BLaER1 treated with 17β-estradiol and CSF1 and Interleukin-3, amounts not matched to agents 10 nM and 100 nM (cell line): Measurements from ENCODE around the gene IL1R1.
"Not testable (repeated sequence)": the region's sequence is repeated elsewhere in the genome, so short reads cannot be mapped to it uniquely, and the experiment has no call there.

Experiments used
- H3K27ac ChIP-seq, 11 experiments: shearing (Covaris generic); formaldehyde crosslinking; 2 replicates each; pipeline ENCODE4 v1.8.1; 2022
- H3K27me3 ChIP-seq, 11 experiments: shearing (Covaris generic); formaldehyde crosslinking; 2 replicates each; pipeline ENCODE4 v1.8.1; 2022
- H3K36me3 ChIP-seq, 11 experiments: shearing (Covaris generic); formaldehyde crosslinking; 2 replicates each; pipeline ENCODE4 v1.8.1; 2022
- H3K4me1 ChIP-seq, 10 experiments: shearing (Covaris generic); formaldehyde crosslinking; 2 replicates each; pipeline ENCODE4 v1.8.1; 2022
- H3K4me2 ChIP-seq, 11 experiments: shearing (Covaris generic); formaldehyde crosslinking; 2 replicates each; pipeline ENCODE4 v1.8.1; 2022
- H3K4me3 ChIP-seq, 10 experiments: shearing (Covaris generic); formaldehyde crosslinking; 2 replicates each; pipeline ENCODE4 v1.8.1; 2022
- H3K9ac ChIP-seq, 11 experiments: shearing (Covaris generic); formaldehyde crosslinking; 2 replicates each; pipeline ENCODE4 v1.8.1; 2022
- H3K9me3 ChIP-seq, 11 experiments: shearing (Covaris generic); formaldehyde crosslinking; replicated peaks in 1 of 11; 2 replicates each; pipeline ENCODE4 v1.8.1; 2022
- H4K20me1 ChIP-seq, 11 experiments: shearing (Covaris generic); formaldehyde crosslinking; 2 replicates each; pipeline ENCODE4 v1.8.1; 2022
- Cebpa-rat ChIP-seq, 11 experiments: shearing (Covaris generic); IDR thresholded peaks; 2 replicates each; pipeline ENCODE4 v1.8.1; 2022

Gene IL1R1

GRCh38 chr2:102117472-102117858 lies 25.1 kb upstream of the IL1R1 start:
- peaks cover 0 to 8% (median 0%) of the 10 kb centered on the region in 11 experiments; a peak in 2 of 22 replicates for H3K9me3 ChIP-seq
- H3K36me3 ChIP-seq: no peaks in the 10 kb centered on the region
- H4K20me1 ChIP-seq: no peaks in the 10 kb centered on the region
- TF ChIP-seq Cebpa-rat (IDR thresholded peaks at IDR 0.05): no peak
- peak overlapping the region in 6 of 11 experiments; percentile 4 to 47 (median 22); a peak in 7 of 22 replicates for H3K4me2 ChIP-seq
- no peak overlapping the region for H3K9ac ChIP-seq
- H3K27me3 ChIP-seq: no peaks in the 10 kb centered on the region
- no peak overlapping the region for H3K27ac ChIP-seq
- H3K4me3 ChIP-seq: no peak overlapping the region
- peaks cover 0 to 26% (median 15%) of the 10 kb centered on the region in 10 experiments; a peak in 16 of 20 replicates for H3K4me1 ChIP-seq

GRCh38 chr2:102119255-102119654 lies 23.3 kb upstream of the IL1R1 start:
- Histone ChIP-seq H3K27ac (no peak overlapping the region), H3K4me2 (no peak overlapping the region), H3K4me3 (no peak overlapping the region), H4K20me1 (no peaks in the 10 kb centered on the region), H3K4me1 (peaks cover 0 to 26% (median 15%) of the 10 kb centered on the region in 10 experiments; a peak in 16 of 20 replicates), H3K9me3 (peaks cover 0 to 8% (median 0%) of the 10 kb centered on the region in 11 experiments; a peak in 2 of 22 replicates), H3K36me3 (no peaks in the 10 kb centered on the region), H3K9ac (no peak overlapping the region), H3K27me3 (no peaks in the 10 kb centered on the region)
- TF ChIP-seq Cebpa-rat (IDR thresholded peaks at IDR 0.05): no peak

GRCh38 chr2:102120261-102120660 lies 22.3 kb upstream of the IL1R1 start:
- H3K27ac ChIP-seq: no peak overlapping the region
- H3K9ac ChIP-seq: no peak overlapping the region
- no peak overlapping the region for H3K4me2 ChIP-seq
- peaks cover 0 to 21% (median 14%) of the 10 kb centered on the region in 10 experiments; a peak in 16 of 20 replicates for H3K4me1 ChIP-seq
- peaks cover 0 to 13% (median 0%) of the 10 kb centered on the region in 11 experiments; a peak in 4 of 22 replicates for H3K9me3 ChIP-seq
- no peak overlapping the region for H3K4me3 ChIP-seq
- no peaks in the 10 kb centered on the region for H3K27me3 ChIP-seq
- no peaks in the 10 kb centered on the region for H3K36me3 ChIP-seq
- no peak for TF ChIP-seq Cebpa-rat (IDR thresholded peaks at IDR 0.05)
- H4K20me1 ChIP-seq: no peaks in the 10 kb centered on the region

- Histone ChIP-seq H3K27ac (no peak overlapping the region), H4K20me1 (no peaks in the 10 kb centered on the region), H3K36me3 (no peaks in the 10 kb centered on the region), H3K9me3 (peaks cover 0 to 9% (median 0%) of the 10 kb centered on the region in 11 experiments; a peak in 4 of 22 replicates), H3K4me2 (no peak overlapping the region), H3K9ac (no peak overlapping the region), H3K4me1 (peaks cover 0 to 17% (median 13%) of the 10 kb centered on the region in 10 experiments; a peak in 16 of 20 replicates), H3K27me3 (no peaks in the 10 kb centered on the region), H3K4me3 (no peak overlapping the region)
- no peak for TF ChIP-seq Cebpa-rat (IDR thresholded peaks at IDR 0.05)
Observed at GRCh38 chr2:102120701-102121159, 21.8 kb upstream of the IL1R1 start.

- Histone ChIP-seq H3K27ac (no peak overlapping the region), H3K9me3 (peaks cover 0 to 5% (median 0%) of the 10 kb centered on the region in 11 experiments; a peak in 3 of 22 replicates), H3K36me3 (no peaks in the 10 kb centered on the region), H3K9ac (no peak overlapping the region), H3K4me2 (no peak overlapping the region), H3K4me1 (peaks cover 0 to 5% (median 3%) of the 10 kb centered on the region in 10 experiments; a peak in 12 of 20 replicates), H4K20me1 (no peaks in the 10 kb centered on the region), H3K27me3 (no peaks in the 10 kb centered on the region), H3K4me3 (no peak overlapping the region)
- TF ChIP-seq Cebpa-rat (IDR thresholded peaks at IDR 0.05): no peak
Observed at GRCh38 chr2:102122115-102122514, 20.4 kb upstream of the IL1R1 start.

- Histone ChIP-seq H3K27me3 (no peaks in the 10 kb centered on the region), H3K4me2 (no peak overlapping the region), H3K36me3 (no peaks in the 10 kb centered on the region), H3K4me3 (no peak overlapping the region), H3K9ac (no peak overlapping the region), H3K4me1 (peaks cover 0 to 7% (median 0%) of the 10 kb centered on the region in 10 experiments; a peak in 4 of 20 replicates), H4K20me1 (no peaks in the 10 kb centered on the region), H3K9me3 (peaks cover 0 to 5% (median 0%) of the 10 kb centered on the region in 11 experiments; a peak in 3 of 22 replicates), H3K27ac (no peak overlapping the region)
- TF ChIP-seq Cebpa-rat (IDR thresholded peaks at IDR 0.05): no peak
Observed at GRCh38 chr2:102122909-102123308, 19.6 kb upstream of the IL1R1 start.

GRCh38 chr2:102124421-102124820 lies 18.1 kb upstream of the IL1R1 start:
- H3K9me3 ChIP-seq, H3K4me2 ChIP-seq, H3K4me3 ChIP-seq, H3K36me3 ChIP-seq, H4K20me1 ChIP-seq, H3K9ac ChIP-seq, H3K27ac ChIP-seq, H3K27me3 ChIP-seq: not testable (repeated sequence)
- peaks cover 0 to 13% (median 0%) of the 10 kb centered on the region in 10 experiments; a peak in 4 of 20 replicates for H3K4me1 ChIP-seq

- Histone ChIP-seq H3K9me3 (peaks cover 0 to 5% (median 4%) of the 10 kb centered on the region in 11 experiments; a peak in 4 of 22 replicates), H3K27me3 (no peaks in the 10 kb centered on the region), H3K27ac (no peak overlapping the region), H3K4me2 (no peak overlapping the region), H4K20me1 (no peaks in the 10 kb centered on the region), H3K4me3 (no peak overlapping the region), H3K4me1 (peaks cover 0 to 13% (median 0%) of the 10 kb centered on the region in 10 experiments; a peak in 4 of 20 replicates), H3K9ac (no peak overlapping the region), H3K36me3 (no peaks in the 10 kb centered on the region)
- TF ChIP-seq Cebpa-rat (IDR thresholded peaks at IDR 0.05): no peak
Observed at GRCh38 chr2:102126169-102126568, 16.4 kb upstream of the IL1R1 start.

- no peak for TF ChIP-seq Cebpa-rat (IDR thresholded peaks at IDR 0.05)
- H3K4me2 ChIP-seq: no peak overlapping the region
- H3K4me3 ChIP-seq: no peak overlapping the region
- no peaks in the 10 kb centered on the region for H3K36me3 ChIP-seq
- H3K27ac ChIP-seq: no peak overlapping the region
- H3K27me3 ChIP-seq: no peaks in the 10 kb centered on the region
- peaks cover 0 to 13% (median 0%) of the 10 kb centered on the region in 10 experiments; a peak in 4 of 20 replicates for H3K4me1 ChIP-seq
- H4K20me1 ChIP-seq: no peaks in the 10 kb centered on the region
- H3K9ac ChIP-seq: no peak overlapping the region
- peaks cover 0 to 10% (median 4%) of the 10 kb centered on the region in 11 experiments; a peak in 8 of 22 replicates for H3K9me3 ChIP-seq
Observed at GRCh38 chr2:102126660-102127059, 15.9 kb upstream of the IL1R1 start.

GRCh38 chr2:102129082-102129481 lies 13.5 kb upstream of the IL1R1 start:
- Histone ChIP-seq H4K20me1 (no peaks in the 10 kb centered on the region), H3K27me3 (no peaks in the 10 kb centered on the region), H3K27ac (no peak overlapping the region), H3K4me1 (peaks cover 0 to 13% (median 0%) of the 10 kb centered on the region in 10 experiments; a peak in 4 of 20 replicates), H3K4me3 (no peak overlapping the region), H3K4me2 (no peak overlapping the region), H3K9ac (no peak overlapping the region), H3K36me3 (no peaks in the 10 kb centered on the region), H3K9me3 (peaks cover 0 to 19% (median 5%) of the 10 kb centered on the region in 11 experiments; a peak in 9 of 22 replicates)
- TF ChIP-seq Cebpa-rat (IDR thresholded peaks at IDR 0.05): no peak
